OCI-LY1 (cell line): ENCODE measurements around the gene BAIAP2L1.
"Not testable (repeated sequence)": the region's sequence is repeated elsewhere in the genome, so short reads cannot be mapped to it uniquely, and the experiment has no call there.

Experiments
- H2AFZ ChIP-seq: fragments of 200-600 bp; sonication (generic), shearing (Covaris generic); 2 replicates; pipeline ENCODE4 v1.6.0; 2014; ENCODE audit warnings: antibody characterized with exemption, mild to moderate bottlenecking, low read length
- H3F3A ChIP-seq: fragments of 200-600 bp; sonication (generic), shearing (Covaris generic); 2 replicates; pipeline ENCODE4 v1.6.0; 2014; ENCODE audit warnings: mild to moderate bottlenecking, antibody characterized with exemption, low read length, moderate library complexity; ENCODE audit not compliant: insufficient read depth
- H3K27ac ChIP-seq: fragments of 200-600 bp; sonication (generic); 2 replicates; pipeline ENCODE4 v1.5.1; 2014; ENCODE audit warnings: low read length, mixed run types, mild to moderate bottlenecking, low read depth; ENCODE audit not compliant: poor library complexity, severe bottlenecking
- H3K27me3 ChIP-seq: fragments of 200-600 bp; sonication (generic); 2 replicates; pipeline ENCODE4 v1.6.0; 2014; ENCODE audit warnings: antibody characterized with exemption, mild to moderate bottlenecking, low read length, moderate library complexity; ENCODE audit not compliant: insufficient read depth
- H3K36me3 ChIP-seq: fragments of 200-600 bp; sonication (generic); 2 replicates; pipeline ENCODE4 v1.6.1; 2014; ENCODE audit warnings: mild to moderate bottlenecking, antibody characterized with exemption, low read length, moderate library complexity, mixed read lengths; ENCODE audit not compliant: insufficient read depth
- H3K4me1 ChIP-seq: fragments of 200-600 bp; sonication (generic); 2 replicates; pipeline ENCODE4 v1.5.1; 2014; ENCODE audit warnings: mild to moderate bottlenecking, low read length, moderate library complexity; ENCODE audit not compliant: insufficient read depth, severe bottlenecking
- H3K4me2 ChIP-seq: fragments of 200-600 bp; sonication (generic), shearing (Covaris generic); 2 replicates; pipeline ENCODE4 v1.6.1; 2014; ENCODE audit warnings: low read length
- H3K4me3 ChIP-seq: fragments of 200-600 bp; sonication (generic); 2 replicates; pipeline ENCODE4 v1.5.1; 2014; ENCODE audit warnings: low read length, low read depth, mild to moderate bottlenecking, mixed read lengths; ENCODE audit not compliant: poor library complexity, severe bottlenecking
- H3K79me2 ChIP-seq: fragments of 200-600 bp; shearing (Covaris generic); 2 replicates; pipeline ENCODE4 v1.6.1; 2016; ENCODE audit warnings: mixed run types, low read length, mixed read lengths; ENCODE audit not compliant: insufficient read depth
- H3K9ac ChIP-seq: fragments of 200-600 bp; sonication (generic), shearing (Covaris generic); 2 replicates; pipeline ENCODE4 v1.6.1; 2014; ENCODE audit warnings: mild to moderate bottlenecking, low read length, mixed read lengths
- H3K9me2 ChIP-seq: fragments of 200-600 bp; sonication (generic), shearing (Covaris generic); 2 replicates; pipeline ENCODE4 v1.6.1; 2014; ENCODE audit warnings: low read depth, mild to moderate bottlenecking, low read length, mixed read lengths
- H3K9me3 ChIP-seq: fragments of 200-600 bp; shearing (Covaris generic); 2 replicates; pipeline ENCODE4 v1.6.1; 2014; ENCODE audit warnings: low read length, mixed read lengths
- H4K20me1 ChIP-seq: fragments of 200-600 bp; sonication (generic), shearing (Covaris generic); 2 replicates; pipeline ENCODE4 v1.6.0; 2016; ENCODE audit warnings: mild to moderate bottlenecking, low read length; ENCODE audit not compliant: insufficient read depth
- CTCF ChIP-seq: fragments of 200-600 bp; sonication (generic), shearing (Covaris generic); IDR thresholded peaks from 2 replicates; pipeline ENCODE4 v1.5.1; 2017; ENCODE audit warnings: mild to moderate bottlenecking, antibody characterized with exemption, low read length, moderate library complexity, mixed read lengths
- EZH2 ChIP-seq: fragments of 200-600 bp; sonication (generic), shearing (Covaris generic); IDR thresholded peaks from 2 replicates; pipeline ENCODE4 v1.8.0; 2017; ENCODE audit warnings: borderline replicate concordance, mixed run types, mild to moderate bottlenecking, antibody characterized with exemption, low read length, moderate library complexity, mixed read lengths

The BAIAP2L1 gene

GRCh38 chr7:98321301-98321700 lies 79.6 kb downstream of the BAIAP2L1 start:
- Histone ChIP-seq H3K27me3 (peaks cover 14% of the 10 kb centered on the region; the same call in 1 of the 2 replicates), H3F3A (no peaks in the 10 kb centered on the region), H3K9me3 (0 out of 2 replicates have a peak, but pooled peaks cover under 1% of the 10 kb centered on the region), H3K27ac (no peak overlapping the region), H3K4me2 (no peak overlapping the region), H2AFZ (no peak overlapping the region), H3K4me1 (no peaks in the 10 kb centered on the region), H3K79me2 (no peaks in the 10 kb centered on the region), H3K36me3 (no peaks in the 10 kb centered on the region), H3K9me2 (no peaks in the 10 kb centered on the region), H3K9ac (no peak overlapping the region), H4K20me1 (no peaks in the 10 kb centered on the region), H3K4me3 (no peak overlapping the region)
- TF ChIP-seq EZH2: no peak
- no peak for TF ChIP-seq CTCF

- TF ChIP-seq EZH2 (no peak), CTCF (no peak)
- no peak overlapping the region for H3K4me2 ChIP-seq
- H3K9ac ChIP-seq: no peak overlapping the region
Measured at GRCh38 chr7:98319176-98319575, 81.7 kb downstream of the BAIAP2L1 start.

GRCh38 chr7:98317366-98318040 lies 83.4 kb downstream of the BAIAP2L1 start:
- Histone ChIP-seq H3K4me3 (no peak overlapping the region), H4K20me1 (no peaks in the 10 kb centered on the region), H3K4me1 (no peaks in the 10 kb centered on the region), H3K9ac (no peak overlapping the region), H3K27me3 (peaks cover 9% of the 10 kb centered on the region; the same call in 1 of the 2 replicates), H3K4me2 (no peak overlapping the region), H3K27ac (no peak overlapping the region), H3K79me2 (no peaks in the 10 kb centered on the region), H3F3A (no peaks in the 10 kb centered on the region), H2AFZ (no peak overlapping the region), H3K9me3 (0 out of 2 replicates have a peak, but pooled peaks cover 4% of the 10 kb centered on the region), H3K9me2 (no peaks in the 10 kb centered on the region), H3K36me3 (no peaks in the 10 kb centered on the region)
- no peak for TF ChIP-seq EZH2
- TF ChIP-seq CTCF: no peak

More at GRCh38 chr7:98319176-98319575, 81.7 kb downstream of the BAIAP2L1 start:
- no peaks in the 10 kb centered on the region for H3F3A ChIP-seq
- H3K27ac ChIP-seq: no peak overlapping the region
- 0 out of 2 replicates have a peak, but pooled peaks cover 4% of the 10 kb centered on the region for H3K9me3 ChIP-seq
- no peaks in the 10 kb centered on the region for H3K36me3 ChIP-seq
- no peaks in the 10 kb centered on the region for H3K9me2 ChIP-seq
- no peaks in the 10 kb centered on the region for H4K20me1 ChIP-seq
- H3K27me3 ChIP-seq: peaks cover 9% of the 10 kb centered on the region; the same call in 1 of the 2 replicates
- H2AFZ ChIP-seq: no peak overlapping the region
- no peaks in the 10 kb centered on the region for H3K79me2 ChIP-seq
- no peak overlapping the region for H3K4me3 ChIP-seq
- no peaks in the 10 kb centered on the region for H3K4me1 ChIP-seq

- not testable (repeated sequence) for H3K9ac ChIP-seq, H3K4me1 ChIP-seq, H3K4me2 ChIP-seq, H3K9me2 ChIP-seq, H3K79me2 ChIP-seq, H3K27ac ChIP-seq, H3F3A ChIP-seq, H3K27me3 ChIP-seq, H3K4me3 ChIP-seq, H4K20me1 ChIP-seq, H3K36me3 ChIP-seq, H3K9me3 ChIP-seq, H2AFZ ChIP-seq
Measured at GRCh38 chr7:98315994-98316527, 84.8 kb downstream of the BAIAP2L1 start.
